K562 (cell line): ENCODE data around the gene APOLD1.

ENCODE experiments used
- BRCA1 ChIP-seq, 2 experiments: fragments of 450-650 bp in 1 of 2; sonication (generic) in 1 of 2; formaldehyde crosslinking in 1 of 2; IDR thresholded peaks; 2 replicates each; pipeline versions ENCODE4 v1.5.0 to v1.6.1; 2017 to 2020; ENCODE audit warnings: mild to moderate bottlenecking in 1 of 2, missing genetic modification reagents in 1 of 2
- FOXP1 ChIP-seq: sonication (generic); formaldehyde crosslinking; IDR thresholded peaks from 2 replicates; pipeline ENCODE4 v1.8.0; 2022; ENCODE audit warnings: mild to moderate bottlenecking, missing genetic modification reagents
- HDAC1 ChIP-seq, 2 experiments: fragments of 450-650 bp; IDR thresholded peaks; 2 replicates each; pipeline ENCODE4 v1.6.1; 2016 to 2017; ENCODE audit warnings: inconsistent platforms in 1 of 2, mild to moderate bottlenecking in 1 of 2, moderate library complexity in 1 of 2
- NFIC ChIP-seq: fragments of 450-650 bp; IDR thresholded peaks from 2 replicates; pipeline ENCODE4 v1.6.1; 2017; ENCODE audit warnings: mild to moderate bottlenecking, inconsistent platforms
- RNF2 ChIP-seq: sonication (generic); IDR thresholded peaks from 2 replicates; pipeline ENCODE4 v1.6.1; 2016
- ZNF263 ChIP-seq: sonication (generic); formaldehyde crosslinking; IDR thresholded peaks from 2 replicates; pipeline ENCODE4 v1.8.0; 2022; ENCODE audit warnings: mild to moderate bottlenecking, missing genetic modification reagents, borderline replicate concordance
- ZNF316 ChIP-seq: fragments of 450-650 bp; IDR thresholded peaks from 2 replicates; pipeline ENCODE4 v1.6.1; 2016
- ZNF707 ChIP-seq: fragments of 250-450 bp; sonication (Bioruptor Pico); conservative IDR thresholded peaks from 2 replicates; pipeline ENCODE4 v1.8.0; 2022; ENCODE audit warnings: inconsistent platforms, mild to moderate bottlenecking, moderate library complexity
- TF ChIP-seq, protein P1 (sequence below): sonication (generic); formaldehyde crosslinking; IDR thresholded peaks from 2 replicates; pipeline ENCODE4 v1.8.0; 2022; ENCODE audit warnings: missing genetic modification reagents, mild to moderate bottlenecking, borderline replicate concordance
- TF ChIP-seq, protein P2 (sequence below): sonication (generic); formaldehyde crosslinking; IDR thresholded peaks from 2 replicates; pipeline ENCODE4 v1.9.0; 2022; ENCODE audit warnings: mild to moderate bottlenecking, missing genetic modification reagents

DNA sequence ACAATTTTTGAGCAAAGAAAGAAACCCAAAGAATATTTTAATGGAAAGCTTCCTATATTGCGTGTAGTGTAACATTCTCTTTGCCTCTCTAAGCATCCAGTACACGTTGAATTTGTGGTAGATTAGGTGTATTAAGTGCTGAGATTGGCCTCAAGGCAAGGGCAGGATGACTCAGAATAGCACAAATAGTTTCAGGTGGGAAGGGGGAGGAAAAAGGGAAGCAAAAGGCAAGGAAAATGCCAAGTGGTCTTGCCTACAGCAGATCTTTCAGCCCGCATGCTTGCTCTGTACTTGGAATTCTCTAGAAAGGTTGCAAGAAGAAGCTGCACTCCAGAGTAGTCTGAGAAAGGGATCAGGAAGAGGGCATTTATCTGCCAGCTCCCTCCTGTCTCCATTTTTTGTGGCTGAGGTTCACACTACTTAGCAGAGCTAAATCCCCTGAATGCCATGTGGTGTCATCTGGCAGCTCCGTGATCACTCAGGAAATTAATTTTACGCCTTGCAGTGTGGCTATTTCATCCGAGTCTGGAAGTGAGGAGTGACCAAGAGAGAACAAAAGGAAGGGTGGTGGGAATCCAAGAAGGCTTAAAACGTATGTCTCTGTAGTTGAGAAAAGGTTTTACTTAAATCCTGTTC is 39.8 kb upstream of the APOLD1 start:
- no peak for TF ChIP-seq ZNF263 (CRISPR knock-in tag)
- TF ChIP-seq ZNF707 (CRISPR knock-in tag) = no peak
- TF ChIP-seq NFIC = no peak
- no peak for TF ChIP-seq BRCA1 (IDR thresholded peaks at IDR 0.05)
- TF ChIP-seq BRCA1 (CRISPR knock-in tag; IDR thresholded peaks at IDR 0.05) = no peak
- TF ChIP-seq ZNF316 = no peak
- TF ChIP-seq, protein P1, sequence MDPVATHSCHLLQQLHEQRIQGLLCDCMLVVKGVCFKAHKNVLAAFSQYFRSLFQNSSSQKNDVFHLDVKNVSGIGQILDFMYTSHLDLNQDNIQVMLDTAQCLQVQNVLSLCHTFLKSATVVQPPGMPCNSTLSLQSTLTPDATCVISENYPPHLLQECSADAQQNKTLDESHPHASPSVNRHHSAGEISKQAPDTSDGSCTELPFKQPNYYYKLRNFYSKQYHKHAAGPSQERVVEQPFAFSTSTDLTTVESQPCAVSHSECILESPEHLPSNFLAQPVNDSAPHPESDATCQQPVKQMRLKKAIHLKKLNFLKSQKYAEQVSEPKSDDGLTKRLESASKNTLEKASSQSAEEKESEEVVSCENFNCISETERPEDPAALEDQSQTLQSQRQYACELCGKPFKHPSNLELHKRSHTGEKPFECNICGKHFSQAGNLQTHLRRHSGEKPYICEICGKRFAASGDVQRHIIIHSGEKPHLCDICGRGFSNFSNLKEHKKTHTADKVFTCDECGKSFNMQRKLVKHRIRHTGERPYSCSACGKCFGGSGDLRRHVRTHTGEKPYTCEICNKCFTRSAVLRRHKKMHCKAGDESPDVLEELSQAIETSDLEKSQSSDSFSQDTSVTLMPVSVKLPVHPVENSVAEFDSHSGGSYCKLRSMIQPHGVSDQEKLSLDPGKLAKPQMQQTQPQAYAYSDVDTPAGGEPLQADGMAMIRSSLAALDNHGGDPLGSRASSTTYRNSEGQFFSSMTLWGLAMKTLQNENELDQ (CRISPR knock-in tag) = no peak
- TF ChIP-seq, protein P2, sequence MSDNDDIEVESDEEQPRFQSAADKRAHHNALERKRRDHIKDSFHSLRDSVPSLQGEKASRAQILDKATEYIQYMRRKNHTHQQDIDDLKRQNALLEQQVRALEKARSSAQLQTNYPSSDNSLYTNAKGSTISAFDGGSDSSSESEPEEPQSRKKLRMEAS = no peak
- TF ChIP-seq RNF2 = no peak
- TF ChIP-seq HDAC1 (IDR thresholded peaks at IDR 0.05) = no peak
- TF ChIP-seq FOXP1 = no peak
